Stimulated activated CD8-positive, alpha-beta memory T cell treated with anti-CD3 and anti-CD28 coated beads, Interleukin-2, amount 100 ng/mL, for 1 hour (primary cell): ENCODE data around the gene ADD3.
"Not testable (repeated sequence)": the region's sequence is repeated elsewhere in the genome, so short reads cannot be mapped to it uniquely, and the experiment has no call there.

Source experiments
- DNase-seq, 2 donors: peaks; one replicate each; pipeline ENCODE4 v3.0.0-alpha.2; 2020; ENCODE audit warnings: low read depth in 2 of 2

The ADD3 gene

GRCh38 chr10:110109511-110109910 is 101.7 kb downstream of the ADD3 start:
- no peak for DNase-seq

GRCh38 chr10:110110338-110110737 is 102.6 kb downstream of the ADD3 start:
- no peak for DNase-seq

- no peak for DNase-seq
These were observed 106.0 kb downstream of the ADD3 start for GRCh38 chr10:110113670-110114337.

- not testable (repeated sequence) for DNase-seq
These were observed 106.9 kb downstream of the ADD3 start for GRCh38 chr10:110114668-110115067.

- DNase-seq = no peak
These were observed 108.2 kb downstream of the ADD3 start for GRCh38 chr10:110115784-110116520.

- DNase-seq = no peak
These were observed 111.3 kb downstream of the ADD3 start for GRCh38 chr10:110118891-110119621.

GRCh38 chr10:110123594-110123993 is 115.8 kb downstream of the ADD3 start:
- DNase-seq = no peak

GRCh38 chr10:110129490-110129889 is 121.7 kb downstream of the ADD3 start:
- no peak for DNase-seq

- no peak for DNase-seq
These were observed 127.1 kb downstream of the ADD3 start for GRCh38 chr10:110134917-110135316.

GRCh38 chr10:110135836-110136235 is 128.1 kb downstream of the ADD3 start:
- DNase-seq = not testable (repeated sequence)

GRCh38 chr10:110137142-110137545 is 129.4 kb downstream of the ADD3 start:
- no peak for DNase-seq

- DNase-seq = no peak
These were observed 130.5 kb downstream of the ADD3 start for GRCh38 chr10:110138197-110138812.

- DNase-seq = no peak
These were observed 133.4 kb downstream of the ADD3 start for GRCh38 chr10:110141185-110141584.

GRCh38 chr10:110141871-110142635 is 134.3 kb downstream of the ADD3 start:
- no peak for DNase-seq

GRCh38 chr10:110142965-110143364 is 135.2 kb downstream of the ADD3 start:
- DNase-seq = no peak

GRCh38 chr10:110144507-110144906 is 136.7 kb downstream of the ADD3 start:
- DNase-seq = no peak

GRCh38 chr10:110147961-110148360 is 140.2 kb downstream of the ADD3 start:
- no peak for DNase-seq

GRCh38 chr10:110149259-110149658 is 141.5 kb downstream of the ADD3 start:
- no peak for DNase-seq

- no peak for DNase-seq
These were observed 142.3 kb downstream of the ADD3 start for GRCh38 chr10:110150046-110150445.

- no peak for DNase-seq
These were observed 143.2 kb downstream of the ADD3 start for GRCh38 chr10:110150981-110151380.

- no peak for DNase-seq
These were observed 143.7 kb downstream of the ADD3 start for GRCh38 chr10:110151467-110151866.
